Small intestine (tissue), 7 donors: ENCODE data around the gene GSAP. TPM values are rescaled to one million over a fixed set of nuclear protein-coding genes. Genes with fewer than 3 reads are reported as not detected.

Experiments
- DNase-seq, 2 donors: peaks; one replicate each; pipeline versions ENCODE4 v3.0.0 to v3.0.0-alpha.2; 2013
- FAIRE-seq: peaks from 2 replicates; lab custom pipeline; 2012; peaks lifted over from hg19 to GRCh38; lab: Jason Lieb, UNC
- H3K27ac ChIP-seq, 3 donors: one replicate each; pipeline ENCODE4 v1.5.1; 2013; ENCODE audit warnings: low read length in 2 of 3, mild to moderate bottlenecking in 2 of 3, control low read depth in 1 of 3, inconsistent platforms in 1 of 3, low read depth in 1 of 3, moderate library complexity in 1 of 3
- H3K27me3 ChIP-seq, 3 donors: one replicate each; pipeline ENCODE4 v1.6.1; 2013; ENCODE audit warnings: low read length in 3 of 3, inconsistent platforms in 1 of 3; ENCODE audit not compliant: control insufficient read depth in 3 of 3, insufficient read depth in 3 of 3
- H3K36me3 ChIP-seq, 3 donors: one replicate each; pipeline ENCODE4 v1.6.1; 2013; ENCODE audit warnings: low read length in 3 of 3, inconsistent platforms in 1 of 3, low read depth in 1 of 3, mild to moderate bottlenecking in 1 of 3, moderate library complexity in 1 of 3; ENCODE audit not compliant: control insufficient read depth in 3 of 3, insufficient read depth in 2 of 3
- H3K4me1 ChIP-seq, 3 donors: one replicate each; pipeline ENCODE4 v1.6.1; 2013; ENCODE audit warnings: low read length in 2 of 3, inconsistent platforms in 1 of 3, low read depth in 1 of 3, mild to moderate bottlenecking in 1 of 3, moderate library complexity in 1 of 3; ENCODE audit not compliant: control insufficient read depth in 3 of 3, insufficient read depth in 2 of 3
- H3K4me3 ChIP-seq, 3 donors: one replicate each; pipeline ENCODE4 v1.5.1; 2013; ENCODE audit warnings: low read length in 3 of 3, control low read depth in 1 of 3, inconsistent platforms in 1 of 3, low read depth in 1 of 3, mild to moderate bottlenecking in 1 of 3, moderate library complexity in 1 of 3
- H3K9me3 ChIP-seq, 2 donors: one replicate each; pipeline ENCODE4 v1.6.1; 2013; ENCODE audit warnings: low read depth in 1 of 2, low read length in 1 of 2; ENCODE audit not compliant: control insufficient read depth in 2 of 2, insufficient read depth in 1 of 2
- WGBS, 3 donors: extraction: QIAGEN DNeasy Blood & Tissue Kit; methylation state at CpG; one replicate each; pipeline ENCODE4 v1.1.7; 2013; 5-methylcytosine and 5-hydroxymethylcytosine counted together
- polyA plus RNA-seq, 4 donors: library from polyadenylated mRNA; stranded (reverse) in 3 of 4; unstranded in 1 of 4; fragments of 200-250 nt in 3 of 4; fragments of 120-200 nt in 1 of 4; gene quantifications; one replicate each; pipeline versions ENCODE4 v1.2.1 to v1.2.3, GENCODE V29; 2013
- donor health status: healthy with polysubstance abuse.
- donor health status: control.
- donor health status: control.
- donor health status: Bipolar disorder and iron deficiency.
- donor health status: healthy.

GSAP gene
- polyA plus RNA-seq, 4 donors: 3.0 to 12.3 (median 4.9) TPM

GRCh38 chr7:77399816-77400215 is 16.3 kb downstream of the GSAP start:
- H3K27ac ChIP-seq: no peak overlapping the region
- 83 to 97% (median 88%) methylated on average over 2 of the region's 2 CpGs for WGBS, 3 donors

GRCh38 chr7:77396894-77397547 is 19.1 kb downstream of the GSAP start:
- 34 to 64% (median 36%) methylated on average over 2 of the region's 2 CpGs for whole genome bisulfite sequencing, 3 donors

More at GRCh38 chr7:77399816-77400215, 16.3 kb downstream of the GSAP start:
- H3K9me3 ChIP-seq: no peaks in the 10 kb centered on the region
- no peak for DNase-seq
- no peak for FAIRE-seq
- H3K4me1 ChIP-seq: peaks cover 0 to 2% (median under 1%) of the 10 kb centered on the region in 3 donors
- no peak overlapping the region for H3K4me3 ChIP-seq
- H3K36me3 ChIP-seq: peaks cover 0 to 3% (median 0%) of the 10 kb centered on the region in 3 donors
- no peaks in the 10 kb centered on the region for H3K27me3 ChIP-seq

DNA sequence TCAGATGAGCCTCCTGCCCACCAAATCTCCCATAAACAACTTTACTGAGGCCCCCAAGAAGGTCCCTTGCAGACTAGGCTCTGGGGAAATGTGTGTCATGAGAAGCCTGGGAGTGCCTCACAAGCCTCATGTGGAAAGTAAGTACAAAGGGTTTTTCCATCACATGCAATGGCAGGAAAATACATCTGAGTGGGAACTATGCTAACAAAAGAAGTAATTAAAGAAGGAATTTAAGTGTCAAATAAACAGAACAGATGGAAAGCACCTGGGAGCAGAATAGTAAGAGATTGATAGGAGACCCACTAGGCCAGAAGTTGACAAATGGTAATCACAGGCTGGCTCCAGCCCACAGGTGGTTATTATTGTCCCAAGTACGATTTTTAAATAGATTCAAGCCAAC is 20.5 kb downstream of the GSAP start:
- Histone ChIP-seq H3K9me3 (no peaks in the 10 kb centered on the region), H3K4me1 (peaks cover 1 to 5% (median 4%) of the 10 kb centered on the region in 3 donors), H3K4me3 (no peak overlapping the region), H3K36me3 (peaks cover 0 to 14% (median 0%) of the 10 kb centered on the region in 3 donors), H3K27me3 (no peaks in the 10 kb centered on the region), H3K27ac (no peak overlapping the region)
- 78 to 85% (median 79%) methylated on average over 1 of the region's 1 CpG for WGBS, 3 donors
- FAIRE-seq: no peak
- no peak for DNase-seq

More at GRCh38 chr7:77396894-77397547, 19.1 kb downstream of the GSAP start:
- H3K4me3 ChIP-seq: no peak overlapping the region
- no peak overlapping the region for H3K27ac ChIP-seq
- no peaks in the 10 kb centered on the region for H3K27me3 ChIP-seq
- FAIRE-seq (no peak), DNase-seq (peak in 1 of 2 donors; percentile 31)
- H3K4me1 ChIP-seq: peaks cover 1 to 5% (median 4%) of the 10 kb centered on the region in 3 donors
- no peaks in the 10 kb centered on the region for H3K9me3 ChIP-seq
- H3K36me3 ChIP-seq: peaks cover 0 to 9% (median 0%) of the 10 kb centered on the region in 3 donors

DNA sequence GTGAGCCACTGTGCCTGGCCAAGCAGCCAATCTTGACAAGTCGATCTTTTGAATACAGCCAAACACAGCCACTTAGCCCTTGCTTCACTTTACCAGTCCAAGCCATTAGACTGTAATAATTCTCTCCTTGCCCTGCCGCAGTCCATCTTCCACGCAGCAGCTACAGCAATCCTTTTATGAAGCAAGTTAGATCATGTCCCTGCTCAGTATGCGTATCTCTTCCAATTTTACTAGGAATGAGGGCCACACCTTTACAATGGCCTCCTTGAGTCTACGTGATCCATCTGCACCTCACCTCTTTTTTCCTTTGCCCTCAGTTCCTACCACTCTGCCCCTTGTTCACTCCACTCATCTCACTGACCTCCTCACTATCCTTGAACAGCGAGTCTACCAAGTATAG is 22.2 kb downstream of the GSAP start:
- Histone ChIP-seq H3K36me3 (peaks cover 0 to 11% (median 0%) of the 10 kb centered on the region in 3 donors), H3K27ac (no peak overlapping the region), H3K9me3 (no peaks in the 10 kb centered on the region), H3K27me3 (no peaks in the 10 kb centered on the region), H3K4me1 (peaks cover 1 to 5% (median 4%) of the 10 kb centered on the region in 3 donors), H3K4me3 (no peak overlapping the region)
- FAIRE-seq (no peak), DNase-seq (no peak)
- 41 to 80% (median 57%) methylated on average over 6 of the region's 6 CpGs for WGBS, 3 donors

DNA sequence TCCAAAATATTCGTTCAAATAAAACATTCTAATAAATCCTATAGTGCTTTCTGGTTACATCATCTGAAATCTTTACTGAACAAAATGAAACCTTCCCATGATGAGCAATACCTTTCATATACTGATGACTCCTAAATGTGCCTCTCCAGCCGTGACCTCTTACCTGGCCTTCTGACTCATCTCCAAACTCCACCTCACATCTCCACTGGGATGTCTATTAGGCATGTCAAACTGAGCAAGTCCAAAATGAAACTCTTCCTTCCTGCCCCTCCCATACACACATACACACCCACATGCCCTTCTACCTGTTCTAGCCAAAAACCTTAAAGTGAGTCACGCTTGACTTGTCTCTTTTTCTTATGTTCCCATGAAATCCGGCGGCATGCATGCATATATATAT is 22.9 kb downstream of the GSAP start:
- no peaks in the 10 kb centered on the region for H3K27me3 ChIP-seq
- no peaks in the 10 kb centered on the region for H3K9me3 ChIP-seq
- FAIRE-seq (no peak), DNase-seq (no peak)
- peaks cover 1 to 5% (median 4%) of the 10 kb centered on the region in 3 donors for H3K4me1 ChIP-seq
- no peak overlapping the region for H3K27ac ChIP-seq
- WGBS, 3 donors: 69 to 85% (median 74%) methylated on average over 5 of the region's 5 CpGs
- H3K4me3 ChIP-seq: no peak overlapping the region
- peaks cover 0 to 11% (median 0%) of the 10 kb centered on the region in 3 donors for H3K36me3 ChIP-seq

DNA sequence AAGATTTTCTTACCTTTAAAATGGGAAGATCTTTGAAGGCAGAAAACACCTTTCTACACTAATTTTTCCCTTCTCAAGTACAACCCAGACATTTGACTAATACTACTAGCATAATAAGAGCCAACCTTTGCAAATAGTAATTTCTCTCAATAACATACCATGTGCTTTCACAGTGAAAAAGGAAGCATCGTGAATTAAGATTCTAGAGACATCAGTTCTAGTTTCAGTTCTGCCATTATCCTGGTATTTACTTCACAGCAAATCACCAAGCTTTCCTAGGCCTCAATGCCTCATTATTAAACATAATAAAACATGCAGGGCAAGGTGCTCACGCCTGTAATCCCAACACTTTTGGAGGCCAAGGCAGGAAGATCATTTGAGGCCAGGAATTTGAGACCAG is 24.9 kb downstream of the GSAP start:
- Histone ChIP-seq H3K27ac (no peak overlapping the region), H3K36me3 (peaks cover 0 to 11% (median 0%) of the 10 kb centered on the region in 3 donors), H3K27me3 (no peaks in the 10 kb centered on the region), H3K9me3 (no peaks in the 10 kb centered on the region), H3K4me1 (peaks cover 1 to 5% (median 4%) of the 10 kb centered on the region in 3 donors), H3K4me3 (no peak overlapping the region)
- 77 to 86% (median 79%) methylated on average over 2 of the region's 2 CpGs for WGBS, 3 donors
- FAIRE-seq (no peak), DNase-seq (no peak)

DNA sequence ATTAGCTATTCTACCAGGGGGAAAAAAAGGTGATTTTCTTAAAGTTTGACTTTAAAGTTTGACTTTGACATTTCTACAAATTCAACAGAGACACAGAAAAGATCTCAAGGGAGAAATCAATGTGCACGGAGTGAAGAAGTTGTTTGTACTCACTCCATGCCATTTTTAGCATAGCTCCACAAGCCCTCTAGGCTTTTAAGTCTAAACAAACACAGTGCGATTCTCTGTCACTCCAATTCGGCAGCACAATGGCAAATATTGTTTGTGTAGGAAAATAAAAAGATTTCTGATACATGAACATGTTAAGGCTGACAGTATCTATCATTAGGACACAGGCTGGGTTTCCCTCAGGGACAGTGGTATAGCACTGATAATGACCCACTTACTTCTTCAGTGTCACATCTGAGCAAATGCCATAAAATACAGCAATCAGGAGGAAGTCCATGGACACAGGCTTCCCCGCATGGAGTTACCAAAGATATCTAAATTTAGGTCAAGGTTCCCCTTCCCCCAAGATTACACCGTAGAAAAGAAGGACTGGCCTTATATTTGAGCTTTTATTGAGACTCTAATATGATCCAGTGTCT is 28.0 kb downstream of the GSAP start:
- no peaks in the 10 kb centered on the region for H3K4me1 ChIP-seq
- peaks cover 0 to 14% (median 0%) of the 10 kb centered on the region in 3 donors for H3K36me3 ChIP-seq
- no peaks in the 10 kb centered on the region for H3K9me3 ChIP-seq
- DNase-seq (no peak), FAIRE-seq (no peak)
- H3K27me3 ChIP-seq: no peaks in the 10 kb centered on the region
- no peak overlapping the region for H3K4me3 ChIP-seq
- no peak overlapping the region for H3K27ac ChIP-seq
- WGBS, 3 donors: 65 to 79% (median 78%) methylated on average over 5 of the region's 5 CpGs

GRCh38 chr7:77386165-77386822 is 29.9 kb downstream of the GSAP start:
- 77 to 94% (median 93%) methylated on average over 7 of the region's 7 CpGs for WGBS, 3 donors

More at GRCh38 chr7:77386165-77386822, 29.9 kb downstream of the GSAP start:
- no peaks in the 10 kb centered on the region for H3K9me3 ChIP-seq
- FAIRE-seq (no peak), DNase-seq (no peak)
- no peaks in the 10 kb centered on the region for H3K27me3 ChIP-seq
- H3K4me3 ChIP-seq: no peak overlapping the region
- H3K27ac ChIP-seq: no peak overlapping the region
- H3K4me1 ChIP-seq: no peaks in the 10 kb centered on the region
- H3K36me3 ChIP-seq: peaks cover 0 to 3% (median 0%) of the 10 kb centered on the region in 3 donors
